OCI-M2 (cell line): Measurements from ENCODE around the gene GOLGA6B.
"Not testable (repeated sequence)": the region's sequence is repeated elsewhere in the genome, so short reads cannot be mapped to it uniquely, and the experiment has no call there.

Experiments used
- DNase-seq: peaks from one replicate; lab custom pipeline; 2025; ENCODE audit not compliant: unreplicated experiment; lab: John Stamatoyannopoulos, UW

GOLGA6B gene, protein sequence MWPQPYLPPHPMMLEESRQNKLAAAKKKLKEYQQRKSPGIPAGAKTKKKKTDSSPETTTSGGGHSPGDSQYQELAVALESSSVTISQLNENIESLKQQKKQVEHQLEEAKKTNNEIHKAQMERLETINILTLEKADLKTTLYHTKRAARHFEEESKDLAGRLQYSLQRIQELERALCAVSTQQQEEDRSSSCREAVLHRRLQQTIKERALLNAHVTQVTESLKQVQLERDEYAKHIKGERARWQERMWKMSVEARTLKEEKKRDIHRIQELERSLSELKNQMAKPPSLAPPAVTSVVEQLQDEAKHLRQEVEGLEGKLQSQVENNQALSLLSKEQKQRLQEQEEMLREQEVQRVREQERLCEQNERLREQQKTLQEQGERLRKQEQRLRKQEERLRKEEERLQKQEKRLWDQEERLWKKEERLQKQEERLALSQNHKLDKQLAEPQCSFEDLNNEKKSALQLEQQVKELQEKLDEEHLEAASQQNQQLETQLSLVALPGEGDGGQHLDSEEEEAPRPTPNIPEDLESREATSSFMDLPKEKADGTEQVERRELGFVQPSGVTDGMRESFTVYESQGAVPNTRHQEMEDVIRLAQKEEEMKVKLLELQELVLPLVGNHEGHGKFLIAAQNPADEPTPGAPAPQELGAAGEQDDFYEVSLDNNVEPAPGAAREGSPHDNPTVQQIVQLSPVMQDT

DNA sequence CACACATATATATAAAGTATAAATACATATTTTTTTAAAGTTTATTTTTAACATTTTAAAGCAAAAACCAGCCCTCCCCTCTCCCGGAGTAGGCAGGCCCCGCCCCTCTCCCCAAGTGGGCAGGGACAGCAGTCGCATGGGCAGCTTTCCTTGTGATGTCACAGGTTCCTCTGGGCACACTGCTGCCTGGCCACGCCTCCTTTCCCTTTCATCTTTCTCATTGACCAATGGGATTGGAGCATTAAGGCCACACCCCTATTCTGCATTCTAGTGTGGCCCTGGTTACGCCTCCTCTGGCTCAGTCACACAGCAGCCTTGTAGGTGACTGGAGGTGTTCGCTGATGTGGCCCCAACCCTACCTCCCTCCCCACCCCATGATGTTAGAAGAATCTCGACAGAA, at the start of gene GOLGA6B:
Gene GOLGA6B (plus strand): TSS at position 301 of the 400 bp plus-strand sequence. CDS start 41 bp downstream, at position 342.
- DNase-seq: not testable (repeated sequence)

- DNase-seq: no peak
Observed at GRCh38 chr15:72604794-72605193, 49.7 kb upstream of the GOLGA6B start.

- not testable (repeated sequence) for DNase-seq
Observed at GRCh38 chr15:72608084-72608483, 46.4 kb upstream of the GOLGA6B start.

DNA sequence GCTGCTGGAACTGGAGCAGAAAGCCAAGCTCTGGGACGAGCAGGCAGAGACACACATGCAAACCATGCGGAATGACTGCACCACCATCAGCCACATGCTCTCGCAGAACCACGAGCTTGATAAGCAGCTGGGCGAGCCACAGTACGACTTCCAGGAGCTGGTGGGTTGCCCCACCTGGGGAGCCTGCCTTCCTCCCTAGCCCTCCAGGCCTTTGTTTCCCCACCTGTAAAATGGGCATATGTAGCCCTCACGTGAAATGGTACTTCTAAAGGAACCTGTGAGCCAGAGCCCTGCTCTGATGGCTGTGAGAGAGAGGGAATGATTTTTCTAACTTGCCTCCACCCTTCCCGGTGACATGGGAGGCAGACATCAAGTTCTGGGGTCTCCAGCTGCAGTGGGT, 44.6 kb upstream of the GOLGA6B start:
- no peak for DNase-seq

DNA sequence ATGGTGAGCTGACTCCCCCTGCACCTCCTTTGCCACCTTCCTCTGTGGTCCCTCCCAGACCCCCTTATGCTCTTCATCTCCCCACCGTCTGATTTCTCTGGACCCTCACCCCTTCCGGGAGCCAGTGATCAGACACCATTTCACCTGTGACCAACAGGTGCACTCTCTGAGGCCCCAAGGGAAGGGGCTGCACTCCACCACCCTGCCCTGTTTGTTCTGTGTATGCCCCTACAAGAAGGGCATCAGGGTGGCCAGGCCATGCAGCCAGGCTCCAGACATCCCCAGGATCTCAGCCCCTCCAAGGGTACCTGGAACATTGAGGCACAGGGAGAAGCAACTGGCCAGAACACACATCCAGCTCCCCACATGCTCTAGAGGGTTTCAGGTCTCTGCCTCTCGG, 42.2 kb upstream of the GOLGA6B start:
- not testable (repeated sequence) for DNase-seq

- DNase-seq: no peak
Observed at GRCh38 chr15:72614810-72615532, 39.5 kb upstream of the GOLGA6B start.

GRCh38 chr15:72615533-72616233, 38.8 kb upstream of the GOLGA6B start:
- not testable (repeated sequence) for DNase-seq

DNA sequence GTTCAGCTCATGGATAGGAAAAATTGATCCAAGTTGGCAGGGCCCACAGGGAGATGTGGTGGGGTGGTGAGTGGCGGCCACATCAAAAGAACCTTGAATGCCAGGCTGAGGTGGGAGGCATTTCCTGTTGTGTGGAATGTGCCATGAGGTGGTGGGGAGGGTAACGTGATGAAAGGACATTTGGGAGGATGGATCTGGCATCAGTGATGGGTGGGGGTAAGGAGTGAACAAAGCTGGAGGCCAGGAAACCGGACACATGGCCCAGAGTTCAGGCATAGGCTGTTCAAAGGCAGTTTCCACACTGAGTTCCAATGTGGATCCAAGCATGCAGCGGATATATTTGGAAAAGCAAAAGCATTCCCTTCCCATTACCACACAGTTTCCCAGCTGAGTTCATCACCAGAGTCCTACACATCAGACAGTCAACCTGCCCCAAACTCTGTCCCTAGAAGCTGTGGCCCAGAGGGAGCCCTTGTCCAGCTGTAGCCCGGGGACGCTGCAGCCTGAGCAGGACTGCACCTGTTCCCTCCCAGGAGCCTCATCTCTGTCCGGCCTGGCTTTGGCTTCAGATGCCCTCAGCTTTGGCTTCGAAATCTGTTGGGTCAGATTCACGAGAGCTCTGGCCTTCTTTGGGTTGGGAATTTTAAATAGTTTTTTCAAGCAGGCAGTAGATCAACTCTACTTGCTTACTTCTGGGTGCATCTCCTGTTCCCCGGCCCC, 37.8 kb upstream of the GOLGA6B start:
- no peak for DNase-seq

GRCh38 chr15:72623854-72624253, 30.6 kb upstream of the GOLGA6B start:
- not testable (repeated sequence) for DNase-seq

DNA sequence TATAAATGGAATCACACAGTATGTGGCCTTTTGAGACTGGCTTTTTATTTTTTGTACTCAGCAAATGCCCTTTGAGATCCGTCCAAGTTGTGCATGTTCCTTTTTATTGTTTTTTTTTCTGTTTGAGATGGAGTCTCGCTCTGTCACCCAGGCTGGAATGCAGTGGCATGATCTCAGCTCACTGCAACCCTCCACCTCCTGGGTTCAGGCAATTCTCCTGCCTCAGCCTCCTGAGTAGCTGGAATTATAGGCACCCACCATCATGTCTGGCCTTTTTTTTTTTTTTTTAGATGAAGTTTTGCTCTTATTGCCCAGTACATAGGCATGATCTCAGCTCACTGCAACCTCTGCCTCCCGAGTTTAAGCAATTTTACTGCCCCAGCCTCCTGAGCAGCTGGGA, 28.3 kb upstream of the GOLGA6B start:
- DNase-seq: not testable (repeated sequence)

DNA sequence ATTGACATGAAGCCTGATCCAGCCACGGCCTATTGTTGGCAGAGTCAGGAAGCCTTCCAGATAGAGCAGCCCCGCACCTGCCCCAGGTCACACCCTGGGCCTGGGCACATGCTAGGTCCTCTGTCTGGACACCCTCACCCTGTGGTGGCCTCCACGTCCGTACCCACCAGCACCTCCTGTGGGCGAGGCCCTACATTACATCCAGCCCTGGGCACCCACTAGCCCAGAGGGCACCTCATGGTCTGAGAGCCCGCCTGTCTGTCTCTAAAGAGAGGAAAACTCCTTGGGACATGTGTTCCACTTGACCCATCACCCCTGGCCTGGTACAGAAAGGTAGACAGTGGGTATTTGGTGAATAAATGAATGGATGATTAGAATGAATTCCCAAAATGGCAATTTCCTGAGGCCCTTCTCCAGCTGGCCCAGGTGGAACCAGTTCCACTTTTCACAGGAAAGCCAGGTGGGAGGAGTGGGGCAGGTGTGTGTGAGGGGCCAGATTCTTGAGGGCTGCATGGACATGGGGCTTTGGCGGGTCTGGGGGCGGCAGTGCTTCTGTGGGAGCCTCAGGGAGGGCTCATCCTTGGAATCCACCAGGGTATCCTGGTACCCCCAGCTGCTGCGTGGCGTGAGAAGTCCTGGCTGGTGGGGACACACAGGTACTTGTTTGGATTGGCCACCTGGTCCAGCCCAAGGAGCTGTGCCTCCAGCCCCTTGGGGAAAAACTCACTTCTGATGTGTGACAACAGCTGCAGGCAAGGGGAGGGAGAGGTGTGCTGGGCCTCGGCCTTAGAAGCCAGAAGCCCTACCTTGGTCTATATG, 26.0 kb upstream of the GOLGA6B start:
- not testable (repeated sequence) for DNase-seq

DNA sequence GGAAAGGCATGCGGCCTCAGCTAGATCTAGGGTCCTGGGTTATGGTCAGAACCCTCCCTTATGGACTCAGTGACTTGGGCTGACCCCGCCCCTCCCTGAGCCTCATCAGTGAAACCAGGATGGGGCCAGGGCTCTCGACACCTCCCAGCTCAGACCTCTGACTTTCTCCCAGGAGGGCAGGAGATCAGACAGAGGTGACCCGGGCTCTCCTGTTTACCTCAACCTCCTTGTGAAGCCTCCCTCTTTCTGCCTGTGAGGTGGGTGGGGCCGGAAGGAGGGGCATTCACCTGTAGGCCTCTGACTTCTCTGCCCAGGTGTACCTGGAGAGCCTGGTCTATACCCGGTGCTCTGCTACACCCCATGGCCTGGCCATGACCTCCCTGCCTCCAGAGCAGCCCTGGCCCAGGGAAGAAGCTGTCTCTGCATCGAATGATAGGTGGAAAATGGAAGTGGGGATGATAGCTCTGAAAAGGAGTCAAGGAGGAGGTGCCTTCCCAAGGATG, 25.4 kb upstream of the GOLGA6B start:
- DNase-seq: not testable (repeated sequence)

DNA sequence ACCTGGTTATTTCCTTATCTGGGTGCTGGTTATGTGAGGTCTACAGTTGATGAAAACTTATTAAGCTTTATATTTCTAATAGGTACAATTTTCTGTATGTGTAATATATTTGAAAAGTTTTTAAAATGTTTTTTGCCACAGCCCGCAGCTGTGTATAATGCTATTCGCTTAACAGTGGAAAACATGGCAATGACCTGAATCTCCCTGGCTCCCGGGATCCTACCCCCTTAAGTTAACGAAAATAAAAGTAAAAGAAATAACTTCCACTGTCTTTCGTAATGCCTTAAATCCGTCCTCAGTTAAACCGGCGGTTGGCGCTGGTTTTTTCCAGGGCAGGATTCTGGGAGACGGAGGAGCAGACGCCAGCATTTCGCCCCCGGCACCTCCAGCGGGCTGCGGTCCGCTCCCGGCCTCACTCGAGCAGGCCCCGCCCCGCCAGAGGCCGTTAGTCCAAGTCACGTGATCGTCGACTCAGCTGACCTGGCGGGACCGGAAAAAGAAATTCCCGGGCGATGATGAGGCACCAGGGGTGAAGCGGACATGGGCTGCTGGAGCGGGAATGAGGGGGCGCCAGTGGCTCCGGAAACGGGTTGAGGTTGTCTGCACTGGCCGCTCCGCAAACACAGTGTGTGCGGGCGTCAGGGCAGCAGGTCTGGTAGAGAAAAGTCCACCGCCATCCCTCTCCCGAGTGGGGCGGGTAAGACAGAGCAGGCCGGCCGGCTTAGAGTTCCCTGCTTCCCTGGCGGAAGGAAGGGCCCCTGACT, 17.8 kb upstream of the GOLGA6B start:
- DNase-seq: not testable (repeated sequence)

GRCh38 chr15:72639759-72640483, 14.6 kb upstream of the GOLGA6B start:
- DNase-seq: not testable (repeated sequence)

GRCh38 chr15:72642271-72642670, 12.2 kb upstream of the GOLGA6B start:
- DNase-seq: not testable (repeated sequence)

GRCh38 chr15:72648631-72649253, 5.8 kb upstream of the GOLGA6B start:
- DNase-seq: not testable (repeated sequence)

- not testable (repeated sequence) for DNase-seq
Observed at GRCh38 chr15:72656014-72656413, 1.5 kb downstream of the GOLGA6B start.
